Right lobe of liver (tissue), 4 donors: Measurements from ENCODE around the gene ARSB.

Source experiments
- CTCF ChIP-seq, 4 donors: fragments of 200-600 bp in 3 of 4; fragments of 450-650 bp in 1 of 4; IDR thresholded peaks; one replicate each; pipeline versions ENCODE4 v1.5.1 to v1.8.0; 2016 to 2022; ENCODE audit warnings: antibody characterized with exemption in 4 of 4, mild to moderate bottlenecking in 2 of 4
- POLR2A ChIP-seq: fragments of 450-650 bp; IDR thresholded peaks from one replicate; pipeline ENCODE4 v1.6.1; 2017; ENCODE audit warnings: antibody characterized with exemption, mild to moderate bottlenecking
- donor health status: DM: no; HTN: no; CAD: no.
- donor health status: DM: no; HTN: no; CAD: no.
- donor health status: DM: no; HTN: yes; CAD: no.

GRCh38 chr5:78956901-78957300 is 28.2 kb downstream of the ARSB start:
- no peak for TF ChIP-seq CTCF (IDR thresholded peaks at IDR 0.05)
- no peak for TF ChIP-seq POLR2A
